Right lobe of liver (tissue), 6 donors: Measurements from ENCODE around the gene LHX5. TPM values are rescaled to one million over a fixed set of nuclear protein-coding genes. Genes with fewer than 3 reads are reported as not detected.

ENCODE experiments used
- ATAC-seq, 4 donors: fragments of 200-7000 bp; cut with Tn5 transposase; one replicate each; pipeline ENCODE4 v1.9.1; 2020; ENCODE audit warnings: mild to moderate bottlenecking in 4 of 4, moderate library complexity in 4 of 4
- DNase-seq, 3 donors: peaks; one replicate each; pipeline ENCODE4 v3.0.0-alpha.2; 2020
- H3K27ac ChIP-seq, 3 donors: fragments of 200-600 bp; one replicate each; pipeline ENCODE4 v1.8.0; 2022
- H3K27me3 ChIP-seq, 2 donors: fragments of 200-600 bp; one replicate each; pipeline ENCODE4 v1.8.0; 2022
- H3K36me3 ChIP-seq, 4 donors: fragments of 200-600 bp; sonication (generic) in 1 of 4; one replicate each; pipeline versions ENCODE4 v1.5.1 to v1.8.0; 2017 to 2022; ENCODE audit warnings: control low read depth in 1 of 4
- H3K4me1 ChIP-seq, 4 donors: fragments of 200-600 bp; sonication (generic) in 1 of 4; one replicate each; pipeline versions ENCODE4 v1.5.1 to v1.8.0; 2017 to 2022; ENCODE audit warnings: control low read depth in 1 of 4
- H3K4me3 ChIP-seq, 3 donors: fragments of 200-600 bp; one replicate each; pipeline ENCODE4 v1.8.0; 2022
- H3K9me3 ChIP-seq, 4 donors: fragments of 200-600 bp; sonication (generic) in 1 of 4; one replicate each; pipeline versions ENCODE4 v1.5.1 to v1.8.0; 2017 to 2022; ENCODE audit warnings: control low read depth in 1 of 4
- POLR2A ChIP-seq: fragments of 450-650 bp; IDR thresholded peaks from one replicate; pipeline ENCODE4 v1.6.1; 2017; ENCODE audit warnings: antibody characterized with exemption, mild to moderate bottlenecking
- WGBS: methylation state at CpG from one replicate; pipeline ENCODE4 v1.1.6; 2018; ENCODE audit warnings: low coverage, low lambda C conversion rate; ENCODE audit not compliant: insufficient coverage; ENCODE audit errors: missing lambda C conversion rate; 5-methylcytosine and 5-hydroxymethylcytosine counted together
- intact Hi-C, 2 donors: fragments of 100-400 bp; cut with DNase I; formaldehyde crosslinking; loops; one replicate each; pipeline versions ENCODE4 v1.11.2 to v1.14.1; 2022
- total RNA-seq, 6 experiments: library from RNA; depleted of rRNA in 2 of 6; stranded (reverse); fragments of >200 nt in 2 of 6; fragmentation: NEBNext Ultra II Directional in 3 of 6; extraction: Animal tissue kit (Norgen Biotek cat#: 25700) in 3 of 6; gene quantifications; one replicate each; pipeline versions ENCODE4 v1.1.0 to v1.2.4, GENCODE V29; 2016 to 2023
- TF ChIP-seq, protein P1 (sequence below), 4 donors: fragments of 200-600 bp in 3 of 4; fragments of 450-650 bp in 1 of 4; IDR thresholded peaks; one replicate each; pipeline versions ENCODE4 v1.5.1 to v1.8.0; 2016 to 2022; ENCODE audit warnings: antibody characterized with exemption in 4 of 4, mild to moderate bottlenecking in 2 of 4
- donor health status: DM: no; HTN: yes; CAD: no.
- donor health status: DM: no; HTN: no; CAD: no.
- donor health status: DM: no; HTN: no; CAD: no.
- donor health status: DM: no; HTN: yes; CAD: no.
- donor health status: DM: no; HTN: yes; CAD: no.

The LHX5 gene
- total RNA-seq, 6 experiments from 2014 or later: not detected

DNA sequence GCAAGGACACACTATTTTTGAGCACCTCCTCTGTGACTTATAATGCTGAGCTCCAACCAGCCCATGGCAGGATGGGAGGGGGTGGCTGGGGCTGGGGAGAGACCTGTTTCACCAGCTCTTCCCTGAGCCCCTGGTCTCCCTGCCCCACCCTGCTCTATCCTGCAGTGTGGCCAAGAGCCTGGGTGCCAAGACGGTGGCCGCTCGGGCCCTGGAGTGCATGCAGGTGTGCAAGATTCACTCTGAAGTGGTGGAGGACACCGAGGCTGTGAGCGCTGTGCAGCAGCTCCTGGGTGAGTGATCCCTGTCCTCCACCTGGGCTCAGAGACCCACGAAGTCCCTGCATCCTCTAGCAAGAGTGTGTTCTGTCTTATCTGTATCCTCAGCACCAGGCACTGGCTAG lies 35.1 kb downstream of the LHX5 start:
- H3K27ac ChIP-seq: no peak overlapping the region

DNA sequence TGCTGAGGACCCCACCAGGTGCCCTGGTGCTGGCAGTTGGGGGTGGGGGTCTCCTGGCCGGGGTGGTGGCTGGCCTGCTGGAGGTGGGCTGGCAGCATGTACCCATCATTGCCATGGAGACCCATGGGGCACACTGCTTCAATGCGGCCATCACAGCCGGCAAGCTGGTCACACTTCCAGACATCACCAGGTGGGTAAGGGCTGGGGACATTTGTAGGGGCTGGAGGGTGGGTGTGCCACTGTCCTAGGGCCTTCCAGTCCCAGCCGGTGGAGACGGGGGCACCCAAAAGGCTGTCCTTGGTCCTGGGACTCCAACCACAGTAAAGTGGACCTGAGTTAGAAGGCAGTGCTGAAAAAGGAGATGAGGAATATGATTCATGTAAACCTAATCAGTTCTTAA lies 36.3 kb downstream of the LHX5 start:
- WGBS: 90% methylated on average over 4 of the region's 5 CpGs
- Histone ChIP-seq H3K4me1 (no peaks in the 10 kb centered on the region), H3K4me3 (no peak overlapping the region), H3K36me3 (no peaks in the 10 kb centered on the region), H3K9me3 (no peaks in the 10 kb centered on the region), H3K27ac (no peak overlapping the region), H3K27me3 (no peaks in the 10 kb centered on the region)
- ATAC-seq (no peak), DNase-seq (no peak)
- intact Hi-C loops: loop anchor here (10.0 kb wide), 2 partner anchors 121 to 241 kb away; no protein-coding TSS in a partner anchor
- no peak for TF ChIP-seq POLR2A
- TF ChIP-seq, protein P1, sequence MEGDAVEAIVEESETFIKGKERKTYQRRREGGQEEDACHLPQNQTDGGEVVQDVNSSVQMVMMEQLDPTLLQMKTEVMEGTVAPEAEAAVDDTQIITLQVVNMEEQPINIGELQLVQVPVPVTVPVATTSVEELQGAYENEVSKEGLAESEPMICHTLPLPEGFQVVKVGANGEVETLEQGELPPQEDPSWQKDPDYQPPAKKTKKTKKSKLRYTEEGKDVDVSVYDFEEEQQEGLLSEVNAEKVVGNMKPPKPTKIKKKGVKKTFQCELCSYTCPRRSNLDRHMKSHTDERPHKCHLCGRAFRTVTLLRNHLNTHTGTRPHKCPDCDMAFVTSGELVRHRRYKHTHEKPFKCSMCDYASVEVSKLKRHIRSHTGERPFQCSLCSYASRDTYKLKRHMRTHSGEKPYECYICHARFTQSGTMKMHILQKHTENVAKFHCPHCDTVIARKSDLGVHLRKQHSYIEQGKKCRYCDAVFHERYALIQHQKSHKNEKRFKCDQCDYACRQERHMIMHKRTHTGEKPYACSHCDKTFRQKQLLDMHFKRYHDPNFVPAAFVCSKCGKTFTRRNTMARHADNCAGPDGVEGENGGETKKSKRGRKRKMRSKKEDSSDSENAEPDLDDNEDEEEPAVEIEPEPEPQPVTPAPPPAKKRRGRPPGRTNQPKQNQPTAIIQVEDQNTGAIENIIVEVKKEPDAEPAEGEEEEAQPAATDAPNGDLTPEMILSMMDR (IDR thresholded peaks at IDR 0.05): no peak

More for the DNA sequence above, 35.1 kb downstream of the LHX5 start:
- 70% methylated on average over 3 of the region's 6 CpGs for WGBS
- DNase-seq (no peak), ATAC-seq (no peak)
- Histone ChIP-seq H3K4me1 (no peaks in the 10 kb centered on the region), H3K4me3 (no peak overlapping the region), H3K27me3 (no peaks in the 10 kb centered on the region), H3K36me3 (no peaks in the 10 kb centered on the region), H3K9me3 (no peaks in the 10 kb centered on the region)
- TF ChIP-seq, protein P1 (IDR thresholded peaks at IDR 0.05): no peak
- no peak for TF ChIP-seq POLR2A
- intact Hi-C loops: loop anchor here (10.0 kb wide), 2 partner anchors 122 to 242 kb away; no protein-coding TSS in a partner anchor

DNA sequence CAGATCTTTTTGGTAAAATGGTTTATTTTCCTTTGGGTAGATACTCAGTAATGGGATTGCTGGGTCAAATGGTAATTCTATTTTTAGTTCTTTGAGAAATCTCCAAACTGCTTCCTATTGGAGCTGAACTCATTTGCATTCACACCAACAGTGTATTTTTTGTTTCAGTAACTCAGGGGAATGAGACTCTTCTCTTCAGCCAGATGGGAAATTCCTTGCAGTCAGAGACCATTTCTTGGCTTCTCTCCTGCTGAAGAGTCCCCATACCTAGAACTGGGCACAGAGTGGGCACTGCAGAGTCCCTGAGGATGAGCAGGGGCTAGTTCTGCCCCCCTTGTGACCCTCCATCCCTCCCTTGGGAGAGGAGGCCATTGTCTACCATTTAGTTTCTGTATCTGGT lies 38.7 kb downstream of the LHX5 start:
- H3K4me3 ChIP-seq: no peak overlapping the region
- ATAC-seq: no peak
- DNase-seq: no peak
- TF ChIP-seq, protein P1 (IDR thresholded peaks at IDR 0.05): no peak
- no peak overlapping the region for H3K27ac ChIP-seq
- H3K4me1 ChIP-seq: no peaks in the 10 kb centered on the region
- no peaks in the 10 kb centered on the region for H3K36me3 ChIP-seq
- no peaks in the 10 kb centered on the region for H3K27me3 ChIP-seq
- intact Hi-C loops: loop anchor here (10.0 kb wide), 2 partner anchors 118 to 238 kb away; no protein-coding TSS in a partner anchor
- no peaks in the 10 kb centered on the region for H3K9me3 ChIP-seq

DNA sequence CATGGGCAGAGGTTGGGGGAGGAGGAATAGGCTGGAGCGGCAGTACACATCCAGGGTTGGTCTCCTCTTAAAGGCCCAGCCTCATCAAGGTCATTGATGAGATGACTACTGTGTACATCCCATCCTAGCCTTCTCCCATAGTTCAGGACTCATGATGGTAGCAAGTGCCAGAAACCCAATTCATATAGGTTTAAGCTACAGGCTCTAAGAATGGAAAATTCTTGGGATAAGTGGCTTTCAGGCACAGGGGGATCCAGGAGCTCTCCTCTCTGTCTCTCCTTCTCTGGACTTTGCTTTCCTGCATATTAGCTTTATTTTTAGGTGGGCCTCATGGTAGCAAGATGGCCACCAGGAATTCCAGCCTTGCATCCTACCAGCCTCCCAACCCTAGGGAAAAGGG lies 43.2 kb downstream of the LHX5 start:
- Histone ChIP-seq H3K4me3 (no peak overlapping the region), H3K9me3 (no peaks in the 10 kb centered on the region), H3K27ac (no peak overlapping the region), H3K36me3 (no peaks in the 10 kb centered on the region), H3K4me1 (peaks cover 0 to 2% (median 0%) of the 10 kb centered on the region in 4 donors), H3K27me3 (no peaks in the 10 kb centered on the region)
- DNase-seq (no peak), ATAC-seq (no peak)
- TF ChIP-seq POLR2A: no peak
- TF ChIP-seq, protein P1 (IDR thresholded peaks at IDR 0.05): no peak
- no CpG with 5 or more reads among the region's 1 CpG for WGBS
- intact Hi-C loops: loop anchor here in 1 of 2 donors (5.0 kb wide), 1 partner anchor 116 kb away; no protein-coding TSS in a partner anchor

DNA sequence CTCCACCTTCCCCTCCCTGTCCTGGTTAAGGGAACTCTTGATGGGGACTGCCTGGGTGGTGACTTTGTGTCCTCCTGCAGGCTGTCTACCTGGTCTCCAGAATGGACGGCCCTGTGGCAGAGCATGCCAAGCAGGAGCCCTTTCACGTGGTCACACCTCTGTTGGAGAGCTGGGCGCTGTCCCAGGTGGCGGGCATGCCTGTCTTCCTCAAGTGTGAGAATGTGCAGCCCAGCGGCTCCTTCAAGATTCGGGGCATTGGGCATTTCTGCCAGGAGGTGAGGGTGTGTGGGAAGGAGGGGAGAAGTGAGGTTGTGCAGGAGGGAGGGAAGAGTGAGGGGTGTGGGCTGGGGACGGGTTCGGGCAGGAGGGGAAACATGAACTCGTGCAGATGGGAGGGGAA lies 43.8 kb downstream of the LHX5 start:
- H3K4me3 ChIP-seq: no peak overlapping the region
- H3K27ac ChIP-seq: no peak overlapping the region
- no peaks in the 10 kb centered on the region for H3K27me3 ChIP-seq
- H3K4me1 ChIP-seq: peaks cover 0 to 8% (median 0%) of the 10 kb centered on the region in 4 donors
- intact Hi-C loops: loop anchor here in 1 of 2 donors (5.0 kb wide), 1 partner anchor 116 kb away; no protein-coding TSS in a partner anchor
- H3K9me3 ChIP-seq: no peaks in the 10 kb centered on the region
- H3K36me3 ChIP-seq: no peaks in the 10 kb centered on the region
- WGBS: 78% methylated on average over 4 of the region's 9 CpGs
- ATAC-seq (no peak), DNase-seq (no peak)
- TF ChIP-seq POLR2A: no peak
- TF ChIP-seq, protein P1 (IDR thresholded peaks at IDR 0.05): no peak
